22Rv1 (cell line): ENCODE data around the gene MCRIP1.

Experiments used
- H3K27ac ChIP-seq: fragments of 450-650 bp; 2 replicates; pipeline ENCODE4 v1.5.1; 2017
- CTCF ChIP-seq: fragments of 450-650 bp; IDR thresholded peaks from 2 replicates; pipeline ENCODE4 v1.5.1; 2017; ENCODE audit warnings: mild to moderate bottlenecking
- ZFX ChIP-seq: fragments of 450-650 bp; IDR thresholded peaks from 2 replicates; pipeline ENCODE4 v1.6.1; 2017; ENCODE audit warnings: antibody characterized with exemption, borderline replicate concordance

The MCRIP1 gene

GRCh38 chr17:81846743-81847689 is 13.9 kb upstream of the MCRIP1 start:
- TF ChIP-seq CTCF: no peak
- no peak for TF ChIP-seq ZFX
- no peak overlapping the region for H3K27ac ChIP-seq

DNA sequence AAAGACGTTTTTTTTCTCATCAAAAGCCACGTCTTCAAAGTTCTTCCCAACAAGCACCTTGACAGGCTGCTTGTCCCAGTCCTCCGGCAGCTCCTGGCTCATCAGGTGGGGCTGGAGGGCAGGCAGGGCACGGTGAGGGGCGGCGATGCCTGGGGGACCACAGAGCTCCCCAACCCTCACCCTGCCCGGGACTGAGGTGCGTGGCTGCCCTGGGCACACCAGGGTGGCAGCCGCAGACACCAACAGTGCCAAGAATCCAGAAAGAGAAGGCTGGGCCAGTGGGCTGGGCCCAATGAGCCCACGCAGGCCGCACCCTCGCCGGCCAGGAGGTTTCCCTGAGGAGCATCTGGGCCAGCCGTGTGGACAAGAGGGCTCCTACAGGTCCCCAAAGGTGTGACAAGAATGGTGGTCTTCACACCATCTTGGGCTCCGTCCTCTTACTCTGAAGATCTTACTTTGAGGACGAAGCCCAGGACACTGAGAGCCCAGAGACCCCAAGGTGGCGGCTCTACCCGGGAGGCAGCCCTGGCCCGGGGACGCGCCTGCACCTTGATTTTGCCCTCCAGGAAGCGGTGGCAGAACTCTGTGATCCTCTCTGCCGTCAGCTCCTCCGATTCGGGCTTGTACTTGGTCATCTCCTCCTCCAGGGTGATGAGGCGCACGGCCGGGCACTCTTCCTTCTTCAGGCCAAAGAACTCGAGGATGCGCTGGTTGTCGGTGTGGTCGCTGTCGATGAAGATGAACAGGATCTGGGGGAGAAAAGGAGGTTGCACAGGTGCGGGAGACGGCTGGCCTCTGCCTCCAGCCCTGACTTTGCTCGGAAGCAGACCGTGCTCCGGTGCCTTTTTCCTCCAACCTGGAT is 13.0 kb upstream of the MCRIP1 start:
- TF ChIP-seq CTCF: no peak
- TF ChIP-seq ZFX: no peak
- no peak overlapping the region for H3K27ac ChIP-seq

GRCh38 chr17:81845361-81845760 is 12.3 kb upstream of the MCRIP1 start:
- TF ChIP-seq CTCF (no peak), ZFX (no peak)
- H3K27ac ChIP-seq: no peak overlapping the region

DNA sequence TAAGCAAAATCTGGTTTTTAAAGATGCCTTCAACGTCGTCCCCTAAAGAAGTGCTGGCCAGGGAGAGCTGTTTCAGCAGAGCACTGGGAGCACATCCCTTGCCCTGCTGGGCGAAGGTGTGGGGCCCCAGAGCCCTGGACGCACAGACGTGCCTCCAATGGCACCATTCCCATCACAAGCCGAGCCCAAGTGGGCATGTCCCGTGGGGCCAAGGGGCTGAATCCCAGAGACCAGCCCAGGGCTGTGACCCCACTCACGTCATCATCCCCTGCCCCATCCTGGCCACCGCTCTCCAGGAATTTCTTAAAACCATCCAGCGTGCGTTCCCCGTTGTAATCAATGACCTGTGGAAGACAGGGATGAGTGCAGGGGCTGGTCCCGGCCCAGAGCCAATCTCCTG is 11.8 kb upstream of the MCRIP1 start:
- no peak overlapping the region for H3K27ac ChIP-seq
- TF ChIP-seq ZFX (no peak), CTCF (no peak)

GRCh38 chr17:81844327-81844851 is 11.3 kb upstream of the MCRIP1 start:
- no peak for TF ChIP-seq ZFX
- no peak for TF ChIP-seq CTCF
- H3K27ac ChIP-seq: no peak overlapping the region

DNA sequence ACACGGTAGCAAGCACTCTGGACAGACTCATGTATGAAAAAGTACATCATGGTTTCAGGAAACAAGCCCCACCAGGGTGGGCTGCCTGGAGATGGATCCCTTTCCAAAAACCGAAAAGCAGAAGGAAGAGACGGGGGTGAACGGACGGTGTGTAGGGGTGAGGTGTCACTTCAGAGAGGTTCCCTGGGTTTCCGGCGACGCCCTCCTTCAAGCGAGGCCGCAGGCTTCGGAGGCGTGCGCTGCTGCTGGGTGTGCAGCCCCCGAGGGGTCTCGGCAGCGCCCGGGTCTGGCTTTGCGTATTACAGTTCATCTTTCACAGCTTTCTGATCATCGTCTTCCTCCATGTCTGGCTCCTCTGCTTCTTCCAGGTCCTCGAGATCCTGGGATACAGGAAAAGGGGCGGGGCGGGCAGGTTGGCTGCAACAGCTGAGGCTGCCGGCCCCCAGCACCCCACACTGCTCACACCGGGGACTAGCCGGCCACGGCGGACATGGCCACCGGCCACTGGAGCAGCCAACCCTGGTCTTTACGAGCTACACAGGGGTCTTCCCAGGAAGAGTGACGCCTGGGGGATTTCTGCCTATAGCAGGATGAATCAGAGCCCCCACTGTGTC is 10.7 kb upstream of the MCRIP1 start:
- H3K27ac ChIP-seq: no peak overlapping the region
- no peak for TF ChIP-seq ZFX
- no peak for TF ChIP-seq CTCF
